IMR-90 (cell line): ENCODE measurements around the gene RNF123.

Experiments
- BHLHE40 ChIP-seq: fragments of 150-350 bp; IDR thresholded peaks from 2 replicates; pipeline ENCODE4 v1.6.1; 2016; ENCODE audit warnings: mild to moderate bottlenecking, low read depth, low read length
- CHD1 ChIP-seq: IDR thresholded peaks from 2 replicates; pipeline ENCODE4 v1.6.1; 2012; ENCODE audit warnings: low read depth, low read length, improper control_type of control experiment
- FOS ChIP-seq: fragments of 150-350 bp; IDR thresholded peaks from 2 replicates; pipeline ENCODE4 v1.6.1; 2016; ENCODE audit warnings: low read depth, low read length
- NFE2L2 ChIP-seq: fragments of 150-350 bp; IDR thresholded peaks from 2 replicates; pipeline ENCODE4 v1.6.1; 2016; ENCODE audit warnings: low read depth, mild to moderate bottlenecking, low read length
- POLR2A ChIP-seq: IDR thresholded peaks from 2 replicates; pipeline ENCODE4 v1.6.1; 2012; ENCODE audit warnings: mild to moderate bottlenecking, low read depth, low read length
- RAD21 ChIP-seq: IDR thresholded peaks from 2 replicates; pipeline ENCODE4 v1.6.1; 2012; ENCODE audit warnings: low read length, improper control_type of control experiment
- RFX5 ChIP-seq: IDR thresholded peaks from 2 replicates; pipeline ENCODE4 v1.8.0; 2012; ENCODE audit warnings: low read depth, mild to moderate bottlenecking, low read length, moderate library complexity
- SMC3 ChIP-seq: fragments of 150-350 bp; IDR thresholded peaks from 2 replicates; pipeline ENCODE4 v1.6.1; 2016; ENCODE audit warnings: low read depth, mild to moderate bottlenecking, antibody characterized with exemption, low read length, moderate library complexity
- TF ChIP-seq, protein P1 (sequence below): conservative IDR thresholded peaks from 2 replicates; pipeline ENCODE4 v1.5.1; 2012; ENCODE audit warnings: mild to moderate bottlenecking, low read depth, low read length, improper control_type of control experiment
- TF ChIP-seq, protein P2 (sequence below): fragments of 150-350 bp; IDR thresholded peaks from 2 replicates; pipeline ENCODE4 v1.6.1; 2017; ENCODE audit warnings: mild to moderate bottlenecking, antibody characterized with exemption, low read length, low read depth
- TF ChIP-seq, protein P3 (sequence below): fragments of 150-350 bp; IDR thresholded peaks from 2 replicates; pipeline ENCODE4 v1.6.1; 2016; ENCODE audit warnings: low read depth, mild to moderate bottlenecking, low read length, moderate library complexity, borderline replicate concordance

DNA sequence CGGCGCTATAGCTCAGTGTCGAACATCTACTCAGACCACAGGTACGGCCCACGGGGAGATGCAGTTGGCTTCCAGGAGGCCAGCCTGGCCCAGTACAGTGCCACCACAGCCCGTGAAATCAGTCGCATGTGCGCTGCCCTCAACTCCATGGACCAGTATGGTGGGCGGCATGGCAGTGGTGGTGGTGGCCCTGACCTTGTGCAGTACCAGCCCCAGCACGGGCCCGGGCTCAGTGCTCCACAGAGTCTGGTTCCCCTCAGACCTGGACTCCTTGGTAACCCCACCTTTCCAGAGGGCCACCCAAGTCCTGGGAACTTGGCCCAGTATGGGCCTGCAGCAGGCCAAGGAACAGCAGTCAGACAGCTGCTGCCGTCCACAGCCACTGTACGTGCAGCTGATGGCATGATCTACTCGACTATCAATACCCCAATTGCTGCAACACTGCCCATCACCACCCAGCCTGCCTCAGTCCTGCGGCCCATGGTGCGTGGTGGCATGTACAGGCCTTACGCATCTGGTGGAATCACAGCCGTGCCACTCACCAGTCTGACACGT lies 33.5 kb upstream of the RNF123 start:
- TF ChIP-seq, protein P1, sequence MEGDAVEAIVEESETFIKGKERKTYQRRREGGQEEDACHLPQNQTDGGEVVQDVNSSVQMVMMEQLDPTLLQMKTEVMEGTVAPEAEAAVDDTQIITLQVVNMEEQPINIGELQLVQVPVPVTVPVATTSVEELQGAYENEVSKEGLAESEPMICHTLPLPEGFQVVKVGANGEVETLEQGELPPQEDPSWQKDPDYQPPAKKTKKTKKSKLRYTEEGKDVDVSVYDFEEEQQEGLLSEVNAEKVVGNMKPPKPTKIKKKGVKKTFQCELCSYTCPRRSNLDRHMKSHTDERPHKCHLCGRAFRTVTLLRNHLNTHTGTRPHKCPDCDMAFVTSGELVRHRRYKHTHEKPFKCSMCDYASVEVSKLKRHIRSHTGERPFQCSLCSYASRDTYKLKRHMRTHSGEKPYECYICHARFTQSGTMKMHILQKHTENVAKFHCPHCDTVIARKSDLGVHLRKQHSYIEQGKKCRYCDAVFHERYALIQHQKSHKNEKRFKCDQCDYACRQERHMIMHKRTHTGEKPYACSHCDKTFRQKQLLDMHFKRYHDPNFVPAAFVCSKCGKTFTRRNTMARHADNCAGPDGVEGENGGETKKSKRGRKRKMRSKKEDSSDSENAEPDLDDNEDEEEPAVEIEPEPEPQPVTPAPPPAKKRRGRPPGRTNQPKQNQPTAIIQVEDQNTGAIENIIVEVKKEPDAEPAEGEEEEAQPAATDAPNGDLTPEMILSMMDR: no peak
- TF ChIP-seq RFX5: no peak
- TF ChIP-seq POLR2A: no peak
- TF ChIP-seq, protein P2, sequence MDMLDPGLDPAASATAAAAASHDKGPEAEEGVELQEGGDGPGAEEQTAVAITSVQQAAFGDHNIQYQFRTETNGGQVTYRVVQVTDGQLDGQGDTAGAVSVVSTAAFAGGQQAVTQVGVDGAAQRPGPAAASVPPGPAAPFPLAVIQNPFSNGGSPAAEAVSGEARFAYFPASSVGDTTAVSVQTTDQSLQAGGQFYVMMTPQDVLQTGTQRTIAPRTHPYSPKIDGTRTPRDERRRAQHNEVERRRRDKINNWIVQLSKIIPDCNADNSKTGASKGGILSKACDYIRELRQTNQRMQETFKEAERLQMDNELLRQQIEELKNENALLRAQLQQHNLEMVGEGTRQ: no peak
- TF ChIP-seq, protein P3, sequence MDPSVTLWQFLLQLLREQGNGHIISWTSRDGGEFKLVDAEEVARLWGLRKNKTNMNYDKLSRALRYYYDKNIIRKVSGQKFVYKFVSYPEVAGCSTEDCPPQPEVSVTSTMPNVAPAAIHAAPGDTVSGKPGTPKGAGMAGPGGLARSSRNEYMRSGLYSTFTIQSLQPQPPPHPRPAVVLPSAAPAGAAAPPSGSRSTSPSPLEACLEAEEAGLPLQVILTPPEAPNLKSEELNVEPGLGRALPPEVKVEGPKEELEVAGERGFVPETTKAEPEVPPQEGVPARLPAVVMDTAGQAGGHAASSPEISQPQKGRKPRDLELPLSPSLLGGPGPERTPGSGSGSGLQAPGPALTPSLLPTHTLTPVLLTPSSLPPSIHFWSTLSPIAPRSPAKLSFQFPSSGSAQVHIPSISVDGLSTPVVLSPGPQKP: no peak
- TF ChIP-seq BHLHE40: no peak
- TF ChIP-seq NFE2L2: no peak
- no peak for TF ChIP-seq CHD1
- TF ChIP-seq FOS: no peak
- no peak for TF ChIP-seq RAD21
- TF ChIP-seq SMC3: no peak
